Stimulated activated naive CD4-positive, alpha-beta T cell treated with Interleukin-2 at 50 U/mL for 16 hours (primary cell): Measurements from ENCODE around the gene OGFOD3.

Source experiments
- DNase-seq: peaks from one replicate; lab custom pipeline; 2025; lab: John Stamatoyannopoulos, UW

Gene OGFOD3

GRCh38 chr17:82405051-82405450 is 13.3 kb downstream of the OGFOD3 start:
- DNase-seq = no peak

DNA sequence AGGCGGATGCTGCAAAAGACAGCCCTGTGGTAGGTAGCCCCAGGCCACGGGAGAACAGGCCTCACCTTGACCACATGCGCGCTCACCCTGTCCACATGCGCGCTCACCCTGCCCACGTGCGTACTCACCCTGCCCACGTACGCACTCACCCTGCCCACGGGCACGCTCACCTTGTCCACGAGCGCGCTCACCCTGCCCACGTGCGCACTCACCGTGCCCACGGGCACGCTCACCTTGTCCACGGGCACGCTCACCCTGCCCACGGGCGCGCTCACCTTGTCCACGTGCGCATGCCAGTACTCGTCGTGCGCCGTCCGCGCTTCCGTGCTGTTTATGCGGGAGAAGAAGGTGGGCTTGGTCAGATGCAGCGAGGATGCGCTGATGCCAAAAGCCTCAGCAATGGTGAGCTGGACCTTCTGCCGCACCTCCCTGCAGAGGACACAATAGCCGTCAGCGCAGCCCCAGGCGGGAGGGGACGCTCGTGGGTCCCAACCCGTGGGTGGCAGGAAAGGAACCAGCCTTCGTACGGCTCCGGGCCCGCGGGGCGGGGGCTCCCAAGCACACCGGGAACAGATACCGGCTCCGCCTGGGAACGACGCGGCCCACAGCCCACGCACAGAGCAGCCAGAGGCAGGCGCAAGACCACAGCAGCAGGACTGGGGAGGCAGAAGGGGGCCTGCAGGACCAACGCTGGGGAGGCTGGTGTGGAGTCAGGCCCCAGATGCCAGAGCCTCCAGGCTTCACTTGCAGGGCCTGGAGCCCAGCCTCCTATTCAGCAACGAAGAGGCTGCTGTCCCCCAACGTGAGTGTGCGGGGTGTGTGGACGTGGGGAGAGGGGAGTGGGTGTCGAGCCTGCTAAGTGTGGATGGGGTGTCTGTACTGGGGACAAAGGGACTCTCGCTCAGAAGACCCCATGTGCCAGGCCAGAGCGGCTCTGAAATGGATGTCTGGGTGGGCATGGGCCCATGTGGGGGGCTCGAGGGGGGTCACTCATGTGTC is 14.4 kb downstream of the OGFOD3 start:
- DNase-seq = no peak

GRCh38 chr17:82402865-82403264 is 15.5 kb downstream of the OGFOD3 start:
- DNase-seq = no peak

GRCh38 chr17:82400830-82401229 is 17.6 kb downstream of the OGFOD3 start:
- DNase-seq = peak; percentile 27

DNA sequence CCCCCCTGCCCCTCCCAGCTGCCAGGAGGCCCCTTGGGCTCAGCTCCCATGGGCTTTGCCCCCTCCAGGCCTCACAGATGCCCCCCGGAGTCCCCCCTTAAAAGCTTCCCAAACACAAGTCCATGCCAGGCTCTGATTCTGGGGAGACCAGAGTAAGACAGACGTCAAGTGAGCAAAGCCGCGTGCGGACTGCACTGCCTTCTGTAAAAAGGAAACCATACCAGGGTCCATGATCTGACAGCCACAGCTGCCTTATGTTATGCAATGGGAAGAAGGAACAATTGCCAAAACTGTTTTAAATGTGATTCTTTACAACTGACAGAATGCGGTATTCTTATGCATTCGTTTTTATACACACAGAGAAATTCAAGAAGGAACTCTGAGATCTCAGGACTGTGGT is 18.2 kb downstream of the OGFOD3 start:
- DNase-seq = no peak

GRCh38 chr17:82399601-82400101 is 18.7 kb downstream of the OGFOD3 start:
- no peak for DNase-seq

- DNase-seq = no peak
Measured at GRCh38 chr17:82399041-82399441, 19.3 kb downstream of the OGFOD3 start.

GRCh38 chr17:82397449-82398335 is 20.7 kb downstream of the OGFOD3 start:
- DNase-seq = no peak

- DNase-seq = no peak
Measured at GRCh38 chr17:82396601-82397435, 21.6 kb downstream of the OGFOD3 start.

DNA sequence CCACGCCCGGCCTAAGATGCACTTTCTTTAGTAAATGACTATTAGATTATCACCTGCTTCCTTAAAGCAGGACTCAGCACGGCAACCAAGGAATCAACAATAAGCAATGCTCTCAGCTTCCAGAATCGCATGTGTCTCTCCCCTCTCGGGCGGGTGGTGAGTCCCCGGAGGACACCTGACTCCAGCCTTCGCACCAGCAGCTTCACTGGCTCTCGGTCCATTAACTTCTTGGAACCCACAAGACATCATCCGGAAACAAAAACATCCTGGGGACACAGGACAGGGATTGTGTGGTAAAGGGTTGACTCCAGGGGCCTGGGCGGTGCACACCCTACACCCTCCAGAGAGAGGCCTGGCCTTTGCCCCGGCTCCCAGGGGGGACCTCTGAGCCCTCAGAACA is 24.1 kb downstream of the OGFOD3 start:
- DNase-seq = no peak

DNA sequence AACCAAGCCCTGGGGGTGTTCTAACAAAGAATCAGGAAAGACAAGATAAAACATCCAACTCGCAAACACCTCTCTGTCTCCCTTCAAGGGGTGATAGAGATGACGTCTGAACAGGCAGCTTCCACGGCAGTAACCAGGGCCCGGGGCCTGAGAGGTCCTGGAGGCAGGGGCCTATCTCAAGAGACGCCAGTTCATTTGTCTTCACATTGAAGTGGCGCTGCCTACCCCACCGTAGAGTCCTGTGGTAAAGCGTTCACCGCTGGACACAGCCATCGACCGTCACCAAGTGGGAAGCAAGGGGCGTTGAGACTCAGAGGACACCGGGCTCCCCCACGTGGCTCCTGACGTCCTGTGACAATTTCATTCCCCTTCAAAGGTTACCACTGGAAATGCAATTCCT is 25.4 kb downstream of the OGFOD3 start:
- DNase-seq = no peak

DNA sequence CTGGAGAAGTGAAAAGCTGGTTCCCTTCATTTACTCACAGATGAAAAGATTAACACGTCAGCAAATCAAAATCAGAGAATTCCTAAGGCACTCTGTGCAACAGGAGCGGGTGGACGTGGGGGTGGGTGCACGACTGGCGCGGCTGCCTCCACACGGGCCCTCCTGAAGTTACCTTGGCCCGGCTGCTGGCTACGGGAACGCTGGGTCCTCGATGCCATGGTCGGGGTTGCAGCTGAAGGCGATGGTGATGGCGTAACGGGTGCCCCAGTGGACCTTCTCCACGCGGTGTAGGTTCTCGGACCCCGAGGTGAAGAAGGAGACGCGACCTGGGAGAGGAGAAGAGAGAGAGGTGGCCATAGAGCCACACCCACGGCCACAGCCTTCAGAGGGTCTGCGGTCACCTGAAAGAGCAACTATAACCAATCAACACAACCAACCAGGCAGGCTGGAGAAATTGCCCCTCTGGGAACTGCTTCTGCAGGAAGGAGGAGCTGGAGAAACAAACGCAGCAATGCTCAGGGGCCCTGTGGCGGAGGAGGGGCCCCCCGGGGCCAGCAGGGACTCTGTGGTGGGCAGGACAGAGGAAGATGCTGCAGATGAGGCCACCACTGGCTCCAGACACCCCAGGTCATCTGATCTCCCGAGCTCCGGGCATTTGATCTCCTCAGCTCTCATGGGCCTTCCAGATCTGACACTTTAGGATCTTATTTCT is 26.0 kb downstream of the OGFOD3 start:
- DNase-seq = no peak

- DNase-seq = no peak
Measured at GRCh38 chr17:82391496-82392066, 26.8 kb downstream of the OGFOD3 start.

DNA sequence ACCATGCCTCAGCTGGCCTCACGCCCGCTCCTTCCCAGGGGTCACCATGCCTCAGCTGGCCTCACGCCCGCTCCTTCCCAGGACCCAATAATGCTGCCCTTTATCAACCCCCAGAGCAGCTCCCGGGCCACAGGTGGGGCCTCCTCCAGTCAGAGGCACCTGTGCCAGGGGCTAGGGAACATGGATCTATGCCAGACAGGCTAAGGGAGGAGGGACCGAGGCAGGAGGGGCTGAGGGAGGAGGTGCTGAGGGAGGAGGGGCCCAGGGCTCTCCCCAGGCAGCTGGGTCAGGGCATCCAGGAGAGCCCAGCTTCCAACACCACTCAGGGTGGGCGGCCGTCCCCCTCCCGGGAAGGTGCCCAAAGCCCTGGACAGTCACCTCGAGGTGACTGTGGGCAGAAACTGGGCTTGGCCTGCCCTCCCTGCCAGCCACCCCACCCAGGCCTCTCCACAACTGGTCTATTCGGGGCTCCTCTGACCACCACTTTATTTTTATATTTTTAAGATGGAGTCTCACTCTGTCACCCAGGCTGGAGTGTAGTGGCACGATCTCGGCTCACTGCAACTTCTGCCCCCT is 27.4 kb downstream of the OGFOD3 start:
- no peak for DNase-seq

- no peak for DNase-seq
Measured at GRCh38 chr17:82390015-82390859, 28.1 kb downstream of the OGFOD3 start.

GRCh38 chr17:82389379-82389778 is 29.0 kb downstream of the OGFOD3 start:
- no peak for DNase-seq

DNA sequence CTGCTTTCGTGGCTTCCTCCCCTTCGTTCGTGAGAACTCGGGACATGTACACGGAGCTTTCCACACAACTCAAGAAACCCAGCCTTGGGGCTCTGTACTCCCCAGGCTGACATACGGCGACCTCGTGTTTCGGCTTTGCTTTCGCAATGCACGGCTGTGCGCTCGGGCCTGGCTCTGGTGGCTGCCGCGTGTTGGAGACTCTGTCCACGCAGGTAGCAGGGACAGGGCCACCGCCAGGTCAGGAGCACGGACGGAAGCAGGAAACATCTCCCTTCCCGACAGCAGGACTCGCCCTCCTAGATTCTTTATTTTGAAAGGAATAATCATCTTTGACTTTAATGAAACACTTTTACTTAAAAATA is 29.5 kb downstream of the OGFOD3 start:
- DNase-seq = no peak

DNA sequence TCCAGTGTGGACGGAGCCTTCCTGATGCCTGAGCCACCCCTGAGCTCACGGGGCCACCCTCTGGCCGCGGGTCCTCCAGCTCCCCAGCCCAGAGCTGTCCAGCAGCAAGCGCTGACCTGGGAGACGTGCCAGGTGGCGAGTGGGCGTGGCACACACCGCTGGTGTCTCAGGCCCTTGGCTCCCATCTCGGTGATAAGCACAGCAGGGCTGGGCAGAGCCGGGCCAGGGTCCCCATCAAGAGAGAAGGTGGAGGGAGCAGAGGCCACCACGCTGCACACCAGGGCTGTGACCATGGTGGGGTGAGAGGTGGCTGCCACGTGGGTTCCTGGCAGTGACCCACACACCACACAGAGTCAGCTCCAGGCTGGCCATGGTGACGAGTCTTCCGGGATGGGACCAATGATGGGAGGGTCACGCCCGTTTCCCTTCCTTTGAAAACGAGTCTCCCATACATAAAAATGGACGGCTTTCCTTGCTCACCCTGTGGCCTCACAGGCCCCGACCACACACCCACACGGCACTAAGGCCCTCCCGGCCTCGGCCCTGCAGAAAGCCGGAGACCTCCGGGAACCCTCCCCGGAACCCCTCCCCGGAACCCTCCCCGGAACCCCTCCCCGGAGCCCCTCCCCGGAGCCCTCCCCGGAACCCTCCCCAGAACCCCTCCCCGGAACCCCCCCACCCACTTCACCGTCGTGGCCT is 30.0 kb downstream of the OGFOD3 start:
- DNase-seq = no peak

GRCh38 chr17:82387705-82388106 is 30.7 kb downstream of the OGFOD3 start:
- DNase-seq = no peak
